Stimulated activated CD4-positive, alpha-beta T cell treated with anti-CD3 and anti-CD28 coated beads, Interleukin-4, amount 100 ng/mL, for 48 hours (primary cell): Measurements from ENCODE around the gene TKTL1.
"Not testable (repeated sequence)": the region's sequence is repeated elsewhere in the genome, so short reads cannot be mapped to it uniquely, and the experiment has no call there.

Source experiments
- DNase-seq, 2 donors: peaks; one replicate each; pipeline ENCODE4 v3.0.0-alpha.2; 2020; ENCODE audit warnings: low read depth in 2 of 2

Gene TKTL1

DNA sequence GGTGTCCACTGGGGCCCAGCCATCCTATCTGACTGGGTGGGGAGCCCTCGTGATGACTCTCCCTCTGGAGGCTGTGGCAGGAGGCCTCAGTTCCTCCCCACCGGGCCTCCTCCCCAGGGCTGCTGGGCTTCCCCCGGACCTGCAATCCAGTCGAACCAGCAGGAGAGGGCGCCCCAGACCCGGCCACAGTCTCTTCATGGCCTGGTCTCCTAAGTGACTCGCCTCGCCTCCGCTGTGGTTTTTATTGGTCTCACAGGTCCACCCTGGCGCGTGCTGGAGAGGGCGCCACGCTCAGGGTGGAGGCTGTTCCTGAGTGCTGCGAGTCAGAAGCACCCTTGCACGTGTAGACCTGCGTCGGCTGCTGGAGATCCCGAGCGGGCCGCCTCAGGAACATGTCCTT lies 48.0 kb downstream of the TKTL1 start:
- not testable (repeated sequence) for DNase-seq

DNA sequence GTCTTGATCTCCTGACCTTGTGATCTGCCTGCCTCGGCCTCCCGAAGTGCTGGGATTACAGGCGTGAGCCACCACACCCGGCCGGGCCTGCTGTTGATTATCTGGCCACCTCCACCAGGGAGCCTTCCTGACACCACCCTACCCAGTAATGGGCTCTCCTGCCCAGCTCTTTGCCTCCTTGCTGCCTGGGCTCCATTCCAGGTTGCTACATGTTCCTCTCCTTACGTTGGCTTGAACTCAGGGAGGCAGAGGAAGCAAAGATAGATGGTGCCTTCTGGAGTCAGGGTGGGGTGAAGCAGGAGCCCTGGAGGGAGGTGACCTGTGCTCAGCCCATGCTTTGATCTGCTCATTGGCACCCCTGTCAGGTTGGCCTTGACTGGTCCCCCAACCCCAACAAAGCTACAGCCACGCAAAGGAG lies 52.5 kb downstream of the TKTL1 start:
- DNase-seq = no peak

DNA sequence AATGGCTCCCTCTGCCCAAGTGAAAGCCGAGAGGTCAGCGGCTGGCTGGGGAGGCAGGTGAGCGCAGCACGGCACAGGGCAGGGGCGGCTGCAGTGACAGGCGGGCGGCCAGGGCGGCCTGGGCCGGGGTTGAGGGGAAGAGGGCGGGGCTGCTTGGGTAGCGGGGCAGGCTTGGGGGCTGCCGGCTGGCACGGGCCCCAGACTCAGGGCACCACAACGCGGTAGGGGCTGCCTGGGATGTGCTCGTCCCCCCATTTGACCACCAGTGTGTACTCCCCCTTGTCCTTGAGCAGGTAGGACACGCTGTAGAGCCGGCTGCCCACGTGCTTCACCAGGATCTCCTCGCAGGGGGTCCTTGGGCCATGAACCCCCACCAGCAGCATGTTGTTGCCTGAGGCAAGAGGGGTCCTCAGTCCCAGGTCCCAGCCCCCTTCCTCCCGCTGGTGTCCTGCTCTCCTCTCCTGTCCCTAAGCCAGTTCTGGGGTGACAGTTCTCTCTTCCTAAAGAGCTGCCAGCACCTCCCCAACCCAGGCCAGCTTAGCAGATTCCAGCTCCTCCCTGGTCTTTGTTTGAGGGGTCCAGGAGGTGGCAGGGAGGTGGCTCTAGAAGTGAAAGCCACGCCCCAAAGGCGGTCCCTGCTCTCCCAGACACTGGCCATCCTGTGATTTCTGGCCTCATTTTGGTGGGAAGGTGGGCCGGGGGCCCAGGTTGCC lies 53.2 kb downstream of the TKTL1 start:
- DNase-seq = no peak

DNA sequence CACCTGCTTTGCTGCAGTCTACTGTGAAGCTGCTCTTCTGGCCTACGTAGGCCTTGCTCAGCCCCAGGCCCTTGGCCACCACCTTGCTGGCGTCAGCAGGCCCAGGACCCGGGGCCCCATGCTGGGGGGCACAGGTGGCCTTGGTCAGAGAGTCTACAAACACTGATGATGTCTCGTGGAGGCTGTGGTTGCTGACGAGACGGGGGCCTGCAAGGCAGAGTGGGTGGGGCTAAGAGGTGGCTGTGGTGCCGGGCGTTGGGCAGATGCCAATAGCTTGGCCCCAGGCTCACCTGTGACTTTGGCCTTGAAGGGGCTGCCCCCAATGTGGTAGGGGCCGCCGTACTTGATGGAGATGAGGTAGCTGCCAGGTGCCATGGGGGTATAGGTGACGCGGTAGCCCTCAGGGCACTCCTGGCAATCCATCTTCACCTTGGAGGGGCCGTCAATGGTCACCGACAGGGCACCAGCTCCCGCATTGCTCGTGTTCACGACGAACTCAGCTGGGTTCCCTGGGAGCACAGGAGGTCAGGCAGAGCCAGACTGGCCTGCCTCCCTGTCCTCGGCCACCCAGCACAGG lies 53.9 kb downstream of the TKTL1 start:
- DNase-seq = no peak

DNA sequence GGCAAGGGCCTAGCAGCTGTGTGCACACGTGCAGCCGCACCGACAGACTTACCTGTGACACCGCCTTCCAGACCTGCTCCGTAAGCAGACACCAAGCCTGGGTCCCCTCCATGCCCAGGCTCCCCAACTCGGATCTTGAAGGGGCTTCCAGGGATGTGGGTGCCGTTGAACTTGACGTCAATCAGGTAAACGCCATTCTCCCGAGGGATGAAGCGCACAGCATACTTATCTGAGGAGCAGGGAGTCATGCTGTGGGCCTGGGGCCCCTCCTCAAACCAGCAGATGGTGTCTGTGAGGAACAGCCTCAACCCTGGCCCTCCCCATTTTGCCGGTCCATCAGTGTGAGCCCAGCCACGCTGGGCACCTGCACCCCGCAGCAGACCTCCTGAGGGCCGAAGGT lies 54.4 kb downstream of the TKTL1 start:
- DNase-seq = no peak

DNA sequence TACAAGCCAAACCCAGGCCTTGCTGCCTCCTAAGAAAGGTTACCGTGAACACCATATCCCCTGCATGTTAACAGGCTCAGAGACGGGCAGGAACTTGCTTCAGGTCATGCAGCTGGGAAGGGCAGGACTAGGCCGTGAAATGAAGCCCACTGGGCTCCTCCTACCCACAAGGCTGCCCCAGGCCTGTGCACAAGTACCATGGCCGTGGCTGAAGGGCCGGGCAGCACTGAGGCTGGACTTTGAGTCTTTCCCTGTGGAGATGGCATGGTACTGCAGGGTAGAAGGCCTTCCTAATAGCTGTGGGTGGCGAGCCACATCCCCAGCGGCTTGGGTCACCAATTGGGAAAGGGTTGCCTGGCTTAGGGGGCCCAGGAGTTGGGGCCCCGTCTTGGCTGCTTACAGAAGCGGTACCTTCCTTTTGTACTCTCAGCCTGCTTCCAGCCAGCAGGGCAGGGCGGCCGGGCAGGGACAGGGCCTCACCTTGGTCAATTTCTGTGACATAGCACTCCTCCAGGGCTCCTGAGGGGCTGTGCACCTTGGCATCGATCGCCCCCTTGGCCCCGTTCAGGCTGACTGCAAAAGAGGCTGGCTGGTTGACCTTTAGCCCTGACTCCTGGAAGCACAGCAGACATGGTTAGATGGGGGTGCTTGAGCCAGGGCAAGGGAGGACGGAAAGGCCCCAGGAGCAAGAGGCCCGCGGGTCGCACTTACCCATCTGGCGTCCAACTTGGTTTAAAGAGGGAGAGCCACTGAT lies 55.0 kb downstream of the TKTL1 start:
- no peak for DNase-seq

DNA sequence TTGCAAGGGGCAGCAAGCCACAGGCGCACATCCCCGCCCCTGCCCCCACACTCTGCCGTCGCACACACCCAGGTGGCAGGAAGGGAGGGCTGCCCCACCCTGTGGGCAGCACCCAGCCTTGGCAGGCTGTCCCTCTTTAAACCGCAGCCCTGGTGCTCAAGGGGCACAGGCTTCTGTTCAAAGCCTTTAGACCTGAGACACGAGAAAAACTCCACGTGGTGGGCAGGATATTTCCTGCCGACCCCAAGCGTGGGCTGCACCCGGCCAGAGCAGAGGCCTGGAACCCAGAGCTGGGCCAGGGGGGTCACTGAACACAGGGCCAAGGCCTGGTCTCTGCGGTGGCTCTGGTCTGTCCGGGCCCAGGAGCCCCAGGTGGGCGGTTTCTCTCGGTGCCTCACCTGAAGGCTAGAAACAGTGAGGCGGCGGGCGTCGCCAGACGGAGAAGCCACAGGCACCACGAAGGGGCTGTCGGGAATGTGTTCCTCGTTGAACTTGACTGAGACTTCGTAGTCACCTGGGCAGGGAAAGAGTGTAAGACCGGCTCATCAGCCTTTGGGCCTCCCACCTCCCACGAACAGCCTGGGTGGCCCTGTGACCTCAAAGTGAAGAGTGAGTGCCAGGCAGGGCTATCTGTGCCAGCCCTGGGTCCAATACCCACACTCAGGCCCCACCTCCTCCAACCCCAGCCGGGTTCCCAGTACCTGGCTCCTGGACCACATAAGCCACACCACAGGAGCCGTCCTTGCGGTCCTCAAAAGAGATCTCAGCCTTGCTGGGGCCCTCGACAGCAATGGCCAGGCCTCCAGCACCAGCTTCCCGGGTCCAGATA lies 55.8 kb downstream of the TKTL1 start:
- no peak for DNase-seq

DNA sequence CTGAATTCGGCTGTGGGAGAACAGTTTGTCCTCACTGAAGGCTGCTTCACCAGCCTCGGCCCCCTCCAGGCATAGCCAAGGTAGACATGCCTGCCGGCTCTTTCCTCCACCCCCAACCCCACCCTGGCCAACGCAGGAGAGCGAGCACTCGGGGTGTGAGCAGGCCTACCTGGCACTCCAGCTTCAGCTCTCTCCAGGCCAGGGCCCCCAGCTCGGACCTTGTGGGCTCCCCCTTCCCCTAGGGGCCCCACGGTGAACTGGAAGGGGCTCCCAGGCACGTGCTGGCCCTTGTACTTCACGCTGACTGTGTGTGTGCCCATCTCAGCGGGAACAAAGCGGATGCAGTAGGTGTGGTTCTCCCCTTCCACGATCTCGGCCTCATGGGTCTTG lies 56.4 kb downstream of the TKTL1 start:
- DNase-seq = no peak

DNA sequence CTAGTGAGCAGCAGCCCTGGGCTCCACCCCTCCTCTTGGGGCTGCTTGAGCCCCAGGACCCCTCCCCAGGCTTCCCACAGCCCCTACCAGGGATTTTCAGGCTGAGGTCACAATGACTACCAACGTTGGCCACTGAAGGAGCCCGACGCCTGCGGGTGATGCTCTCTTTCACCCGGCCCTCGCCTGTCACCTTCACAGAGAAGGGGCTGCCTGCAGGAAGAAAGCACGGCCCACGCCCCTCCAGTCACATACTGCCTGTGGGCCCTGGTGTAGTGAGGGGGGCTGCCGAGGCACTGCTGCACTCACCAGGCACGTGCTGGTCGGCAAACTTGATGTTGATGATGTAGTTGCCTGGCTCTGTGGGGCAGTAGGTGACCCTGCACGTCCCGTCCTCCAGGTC lies 56.9 kb downstream of the TKTL1 start:
- DNase-seq = no peak

DNA sequence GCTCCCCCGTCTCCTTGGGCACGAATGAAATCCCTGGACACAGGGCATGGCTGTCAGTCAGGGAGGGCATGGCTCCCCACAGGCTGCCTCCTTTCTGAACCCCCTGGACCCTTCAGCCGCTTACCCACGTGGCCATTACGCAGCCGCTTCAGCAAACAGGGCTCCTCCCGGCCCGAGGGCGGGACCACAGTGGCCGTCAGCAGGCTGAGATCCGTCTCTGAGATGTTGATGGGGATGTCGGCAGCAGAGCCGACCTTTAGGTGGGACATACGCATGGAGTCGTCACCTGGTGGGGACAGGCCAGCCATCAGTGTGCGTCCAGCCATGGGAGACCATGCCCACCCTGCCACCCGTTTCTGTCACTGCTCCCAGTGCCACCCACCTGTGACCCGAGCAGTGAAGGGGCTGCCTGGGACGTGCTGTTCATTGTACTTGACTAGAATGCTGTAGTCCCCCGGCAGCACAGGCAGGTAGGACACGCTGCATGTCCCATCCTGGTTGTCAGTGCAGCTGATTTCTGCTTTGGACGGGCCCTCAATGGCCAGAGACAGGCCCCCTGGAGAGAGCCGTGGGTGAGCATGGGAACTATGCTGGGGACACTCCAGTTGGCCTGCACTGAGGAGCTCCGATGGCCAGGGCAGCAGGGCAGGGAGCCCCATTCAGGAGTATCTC lies 57.7 kb downstream of the TKTL1 start:
- no peak for DNase-seq

DNA sequence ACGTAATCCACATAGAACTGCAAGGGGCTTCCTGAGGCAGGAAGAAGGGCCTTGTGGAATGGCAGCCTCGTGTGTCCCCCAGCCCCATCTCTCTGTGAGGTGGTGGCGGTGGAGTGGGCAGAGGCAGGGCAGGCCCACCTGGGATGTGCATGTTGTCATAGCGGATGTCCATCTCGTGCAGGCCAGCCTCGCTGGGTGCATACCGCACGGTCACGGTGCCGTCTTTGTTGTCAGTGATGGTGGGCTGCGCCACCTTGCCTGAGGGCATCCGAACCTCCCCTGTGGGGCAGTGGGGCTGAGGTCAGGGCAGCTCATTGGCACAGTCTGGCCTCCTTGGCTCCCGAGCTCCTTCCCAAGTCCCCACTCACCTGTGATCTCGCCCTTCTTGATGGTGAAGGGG lies 58.4 kb downstream of the TKTL1 start:
- DNase-seq = no peak

DNA sequence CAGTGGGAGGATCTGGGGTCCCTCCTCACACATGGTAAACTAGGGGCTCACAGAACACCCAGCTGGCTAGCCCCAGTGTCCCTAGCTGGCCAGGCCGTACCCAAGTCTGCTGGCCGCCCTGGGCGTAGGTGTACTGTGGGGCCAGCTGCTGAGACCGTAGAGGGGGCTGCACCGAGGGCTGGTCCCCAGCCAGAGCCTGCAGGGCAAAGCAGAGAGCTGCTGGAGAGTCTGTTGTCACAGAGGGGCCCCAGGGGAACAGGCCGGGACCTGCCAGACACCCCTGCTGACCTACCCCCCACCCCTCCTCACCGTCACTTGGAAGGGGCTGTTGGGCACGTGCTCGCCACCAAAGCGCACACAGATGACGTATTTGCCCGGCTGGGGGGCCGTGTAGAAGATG lies 58.9 kb downstream of the TKTL1 start:
- DNase-seq = no peak

DNA sequence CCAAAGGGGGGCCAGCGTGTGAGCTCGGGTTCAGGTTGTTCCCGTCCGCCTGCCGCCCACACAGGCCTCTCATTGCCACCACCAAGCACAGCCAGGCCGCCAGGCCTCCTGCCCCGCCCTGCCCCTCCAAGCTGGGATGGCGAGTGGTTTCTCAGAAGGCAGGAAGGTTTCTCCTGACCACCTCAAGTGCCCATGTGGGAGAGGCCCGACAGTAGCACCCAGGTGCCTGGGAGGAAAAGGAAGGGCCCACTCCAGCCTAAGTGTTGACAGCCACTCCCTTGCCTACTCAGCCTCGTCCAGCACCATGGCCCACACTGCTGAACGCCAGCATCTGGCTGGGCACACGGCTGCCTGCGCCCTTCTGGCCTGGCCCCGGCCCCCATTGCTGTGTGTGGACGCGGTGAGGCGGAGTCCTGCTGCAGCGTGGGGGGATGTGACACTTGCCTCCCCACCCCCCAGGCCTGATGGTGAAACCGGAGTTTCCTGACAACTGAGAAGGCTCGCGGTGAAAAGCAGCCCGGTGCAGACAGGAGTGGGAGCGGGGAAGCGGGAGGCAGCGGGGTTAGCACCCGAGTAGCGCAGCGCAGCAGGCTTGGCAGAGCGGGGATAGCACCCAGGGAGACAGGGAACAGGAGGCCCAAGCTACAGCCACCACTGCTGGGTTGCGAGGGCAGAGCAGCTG lies 59.6 kb downstream of the TKTL1 start:
- DNase-seq = no peak

DNA sequence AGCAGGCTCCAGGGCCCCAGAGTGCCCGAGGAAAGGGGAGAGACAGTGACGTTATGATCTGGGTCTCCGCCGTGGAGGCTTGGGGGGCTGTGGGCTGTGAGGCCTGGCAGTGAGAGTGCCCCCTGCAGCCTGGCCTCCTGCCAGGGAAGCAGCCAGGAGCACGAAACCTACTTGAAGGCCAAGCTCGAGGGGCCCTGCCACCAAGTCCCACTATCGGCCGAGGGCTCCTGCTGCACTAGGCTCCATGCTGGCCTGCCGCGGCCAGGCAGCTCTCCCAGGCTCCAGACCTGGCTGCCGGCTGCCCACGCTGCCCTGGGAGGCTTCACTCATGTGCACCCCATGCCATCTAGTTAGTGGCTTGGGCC lies 60.2 kb downstream of the TKTL1 start:
- no peak for DNase-seq

DNA sequence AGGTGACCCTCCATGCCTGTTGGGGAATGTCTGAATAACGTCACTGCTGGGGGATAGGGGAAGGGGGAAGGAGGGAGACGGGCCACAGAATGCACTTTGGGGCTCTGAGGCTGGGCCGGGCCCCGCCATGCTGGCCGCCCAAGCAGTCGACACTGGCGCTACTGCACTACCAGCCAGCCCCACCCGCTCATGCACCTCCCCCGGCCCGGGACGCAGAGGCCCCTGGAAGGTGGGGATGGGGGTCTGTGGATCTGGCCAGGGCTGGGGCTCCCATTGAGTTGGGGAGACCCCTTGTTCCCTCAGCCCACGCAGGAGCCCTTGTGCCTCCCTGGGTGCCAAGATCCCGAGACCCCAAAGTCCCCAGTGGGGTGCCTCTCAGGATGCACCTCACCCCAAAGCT lies 61.0 kb downstream of the TKTL1 start:
- no peak for DNase-seq

DNA sequence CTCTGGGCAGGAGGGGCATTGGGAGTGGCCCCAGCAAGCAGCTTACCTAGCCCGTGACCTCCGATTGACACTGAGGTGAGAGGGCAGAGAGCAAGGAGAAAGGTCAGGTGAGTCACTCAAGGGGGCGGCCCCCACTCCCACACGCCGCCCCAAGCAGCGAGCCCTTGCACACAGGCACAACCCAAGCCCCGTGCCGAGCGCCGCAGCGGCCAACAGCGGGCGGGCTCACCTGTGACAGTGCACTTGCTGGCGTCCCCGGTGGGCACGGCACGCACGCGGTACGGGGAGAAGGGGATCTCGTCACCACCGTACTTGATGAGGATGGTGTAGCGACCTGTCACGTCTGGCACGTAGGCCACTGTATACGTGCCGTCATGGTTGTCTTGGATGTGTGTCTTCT lies 61.6 kb downstream of the TKTL1 start:
- no peak for DNase-seq

DNA sequence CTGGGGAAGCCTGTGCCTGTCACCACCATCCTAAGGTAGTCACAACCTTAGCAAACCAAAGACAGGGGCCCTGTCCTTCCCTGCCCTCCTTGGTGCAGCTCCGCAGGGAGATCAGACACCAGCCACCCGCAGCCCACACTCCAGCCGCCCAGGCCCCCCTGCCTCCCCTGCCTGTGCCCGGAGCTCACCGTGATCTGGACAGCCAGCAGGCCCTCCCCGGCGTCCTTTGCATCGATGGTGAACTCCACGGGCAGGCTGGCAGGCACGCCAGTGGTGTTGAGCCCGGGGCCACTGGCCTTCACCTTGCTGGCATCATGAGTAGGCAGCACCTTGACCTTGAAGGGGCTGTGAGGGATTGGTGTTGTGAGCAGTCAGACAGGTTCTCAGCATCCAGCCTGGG lies 62.4 kb downstream of the TKTL1 start:
- DNase-seq = no peak

DNA sequence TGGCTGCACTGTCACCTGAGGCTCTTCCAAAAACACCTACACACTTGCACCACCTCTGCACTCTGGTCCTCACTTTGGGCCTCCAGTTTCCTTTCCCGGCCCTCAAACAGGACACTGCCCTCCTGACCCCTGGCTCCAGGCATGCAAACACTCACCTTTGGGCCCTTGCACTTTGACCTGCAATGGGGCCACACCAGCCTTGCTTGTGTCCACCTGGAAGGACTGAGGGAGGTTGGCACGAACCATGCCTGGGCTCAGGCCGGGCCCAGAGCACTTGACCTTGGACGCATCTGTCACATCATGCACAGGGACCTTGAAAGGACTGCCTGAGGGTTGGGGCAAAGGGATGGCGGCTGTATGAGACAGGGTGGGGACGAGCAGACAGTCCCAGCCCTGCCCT lies 63.2 kb downstream of the TKTL1 start:
- no peak for DNase-seq

DNA sequence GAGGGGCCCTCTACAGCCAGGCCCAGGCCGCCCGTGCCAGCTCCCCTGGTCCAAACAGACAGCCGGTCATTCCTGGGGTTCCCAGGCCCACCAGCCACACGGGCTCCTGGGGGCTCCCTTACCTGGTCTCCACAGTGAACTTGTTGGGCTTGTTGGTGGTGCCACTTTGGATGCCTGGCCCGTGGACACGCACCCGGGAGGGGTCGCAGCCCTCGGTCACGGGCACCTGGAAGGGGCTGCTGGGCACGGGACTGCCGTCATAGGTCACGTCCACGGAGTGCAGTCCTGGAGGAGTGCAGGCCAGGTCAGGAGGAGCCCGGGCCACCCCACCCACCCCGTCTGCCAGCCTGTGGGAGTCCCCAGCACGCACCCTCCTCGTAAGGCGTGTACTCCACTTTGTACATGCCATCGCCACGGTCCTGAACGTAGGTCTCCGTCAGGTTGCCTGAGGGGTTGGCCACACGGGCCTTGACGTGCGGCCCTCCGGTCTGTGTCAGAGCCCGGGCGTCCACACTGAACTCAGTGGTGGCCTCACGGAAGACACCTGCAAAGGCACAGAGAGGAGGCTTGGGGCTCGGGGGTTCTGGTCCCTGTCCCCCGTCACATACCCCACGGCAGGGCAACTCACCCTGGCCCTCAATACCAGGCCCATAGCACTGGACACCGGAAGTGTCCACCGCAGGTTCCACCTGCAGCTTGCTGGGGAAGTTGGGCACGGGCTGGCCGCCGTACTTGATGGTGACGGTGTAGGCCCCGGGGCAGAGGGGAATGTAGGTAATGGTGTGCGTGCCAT lies 64.0 kb downstream of the TKTL1 start:
- no peak for DNase-seq

DNA sequence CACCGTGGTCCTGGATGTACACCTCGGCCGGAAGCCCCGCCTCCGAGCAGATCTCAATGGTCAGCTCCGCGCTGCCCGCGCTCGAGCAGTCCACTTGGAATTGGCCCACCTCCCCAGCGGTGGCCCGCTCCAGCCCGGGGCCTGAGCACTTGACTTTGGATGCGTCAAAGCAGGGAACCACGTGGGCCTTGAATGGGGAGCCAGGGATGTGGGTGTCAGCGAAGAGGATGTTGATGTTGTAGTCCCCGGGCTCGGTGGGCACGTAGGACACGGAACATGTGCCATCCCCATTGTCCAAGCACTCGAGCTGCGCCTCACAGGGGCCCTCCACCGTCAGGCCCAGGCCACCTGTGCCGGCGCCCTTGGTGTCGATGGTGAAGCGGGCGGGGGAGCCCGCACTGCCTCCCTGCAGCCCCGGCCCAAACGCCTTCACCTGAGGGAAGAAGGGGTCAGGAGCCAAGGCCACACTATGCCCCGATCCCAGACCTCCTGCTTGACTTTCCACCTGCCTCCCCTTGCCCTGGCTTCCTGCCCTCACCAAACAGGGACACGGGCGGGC lies 64.6 kb downstream of the TKTL1 start:
- no peak for DNase-seq
